NT2/D1 (cell line): ENCODE measurements around the gene MIER2.

Experiments
- YY1 ChIP-seq: IDR thresholded peaks from 2 replicates; pipeline ENCODE4 v1.6.1; 2011; ENCODE audit not compliant: insufficient read length, insufficient read depth
- ZNF274 ChIP-seq: IDR thresholded peaks from 2 replicates; pipeline ENCODE4 v1.6.1; 2011; ENCODE audit warnings: mild to moderate bottlenecking, low read depth, low read length

- no peak for TF ChIP-seq ZNF274
- no peak for TF ChIP-seq YY1
These were observed 36.0 kb downstream of the MIER2 start for GRCh38 chr19:308471-309205.
